GM13977 (cell line): ENCODE results near the gene ANKRD9.
"Not testable (repeated sequence)": the region's sequence is repeated elsewhere in the genome, so short reads cannot be mapped to it uniquely, and the experiment has no call there.

Experiments used
- DNase-seq: peaks from one replicate; pipeline ENCODE4 v3.0.0; 2012; ENCODE audit warnings: low spot score
- in situ Hi-C: fragments of 300-500 bp; cut with MboI; formaldehyde crosslinking; loops from one replicate; pipeline ENCODE4 v1.12.0; 2022; ENCODE audit warnings: low sequenced_read_pairs, low pct_unique_long_range_greater_than_20kb, mixed read lengths, inconsistent platforms; ENCODE audit not compliant: unreplicated experiment
- TF ChIP-seq, protein P1 (sequence below): IDR thresholded peaks from 2 replicates; pipeline ENCODE4 v1.5.1; 2012; ENCODE audit warnings: mild to moderate bottlenecking, control low read depth; ENCODE audit not compliant: insufficient read depth; ENCODE audit errors: extremely low read depth, missing control alignments

Gene ANKRD9

DNA sequence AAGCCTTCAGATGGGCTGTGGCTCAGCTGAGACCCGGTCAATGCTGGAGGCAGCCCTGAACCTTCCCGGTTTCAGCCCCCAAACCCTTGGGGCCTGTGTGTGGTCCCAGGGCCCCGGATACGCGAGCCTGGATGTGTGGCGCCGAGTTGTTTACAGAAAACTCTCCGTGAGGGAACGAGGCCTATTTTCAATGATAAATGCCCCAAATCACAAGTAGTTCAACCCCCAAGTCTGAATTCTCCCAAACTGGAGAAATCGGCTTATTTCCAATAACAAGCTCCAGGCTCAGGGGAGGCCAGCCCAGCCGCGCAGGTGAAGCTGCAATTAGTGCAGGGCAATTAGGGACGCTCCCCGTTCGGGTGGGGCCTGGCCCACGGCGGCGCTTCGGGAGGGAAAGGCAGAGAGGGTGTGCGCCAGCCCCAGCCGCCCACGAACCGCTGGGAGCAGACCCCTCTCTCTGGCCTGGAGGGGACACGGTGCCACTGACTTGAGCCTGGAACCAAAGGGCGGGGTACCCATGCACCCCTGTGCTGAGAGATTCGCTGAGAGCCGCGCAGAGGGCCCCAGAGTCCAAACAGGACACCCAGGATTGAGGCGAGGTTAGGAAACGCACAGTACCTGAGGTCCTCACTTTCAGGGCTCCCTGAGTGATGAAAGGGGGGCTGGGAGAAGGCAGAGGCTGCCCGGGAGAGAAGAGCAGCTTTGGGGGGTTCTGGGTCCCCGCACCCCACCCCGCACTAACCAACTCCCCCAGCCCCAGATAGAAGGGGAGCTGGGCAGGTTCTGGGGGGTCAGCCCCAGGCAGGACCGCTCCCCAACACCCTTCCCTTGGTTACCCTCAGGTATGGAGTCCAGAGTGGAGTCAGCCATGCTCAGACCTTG is 14.2 kb upstream of the ANKRD9 start:
- TF ChIP-seq, protein P1, sequence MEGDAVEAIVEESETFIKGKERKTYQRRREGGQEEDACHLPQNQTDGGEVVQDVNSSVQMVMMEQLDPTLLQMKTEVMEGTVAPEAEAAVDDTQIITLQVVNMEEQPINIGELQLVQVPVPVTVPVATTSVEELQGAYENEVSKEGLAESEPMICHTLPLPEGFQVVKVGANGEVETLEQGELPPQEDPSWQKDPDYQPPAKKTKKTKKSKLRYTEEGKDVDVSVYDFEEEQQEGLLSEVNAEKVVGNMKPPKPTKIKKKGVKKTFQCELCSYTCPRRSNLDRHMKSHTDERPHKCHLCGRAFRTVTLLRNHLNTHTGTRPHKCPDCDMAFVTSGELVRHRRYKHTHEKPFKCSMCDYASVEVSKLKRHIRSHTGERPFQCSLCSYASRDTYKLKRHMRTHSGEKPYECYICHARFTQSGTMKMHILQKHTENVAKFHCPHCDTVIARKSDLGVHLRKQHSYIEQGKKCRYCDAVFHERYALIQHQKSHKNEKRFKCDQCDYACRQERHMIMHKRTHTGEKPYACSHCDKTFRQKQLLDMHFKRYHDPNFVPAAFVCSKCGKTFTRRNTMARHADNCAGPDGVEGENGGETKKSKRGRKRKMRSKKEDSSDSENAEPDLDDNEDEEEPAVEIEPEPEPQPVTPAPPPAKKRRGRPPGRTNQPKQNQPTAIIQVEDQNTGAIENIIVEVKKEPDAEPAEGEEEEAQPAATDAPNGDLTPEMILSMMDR, result no peak
- in situ Hi-C loops, result no loop called here
- no peak for DNase-seq

DNA sequence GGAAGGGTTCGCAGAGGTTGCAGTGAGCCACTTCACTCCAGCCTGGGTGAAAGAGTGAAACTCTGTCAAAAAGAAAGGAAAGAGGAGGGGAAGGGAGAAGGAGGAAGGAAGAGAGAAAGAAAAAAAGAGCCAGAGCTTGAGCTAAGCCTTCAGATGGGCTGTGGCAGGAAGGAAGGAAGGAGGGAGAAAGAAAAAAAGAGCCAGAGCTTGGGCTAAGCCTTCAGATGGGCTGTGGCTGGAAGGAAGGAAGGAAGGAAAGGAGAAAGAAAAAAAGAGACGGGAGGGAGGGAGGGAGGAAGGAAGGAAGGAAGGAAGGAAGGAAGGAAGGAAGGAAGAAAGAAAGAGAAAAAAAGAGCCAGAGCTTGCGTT is 13.6 kb upstream of the ANKRD9 start:
- no peak for DNase-seq

GRCh38 chr14:102519709-102520108 is 10.1 kb upstream of the ANKRD9 start:
- in situ Hi-C loops, DNase-seq: not testable (repeated sequence)

More for the DNA sequence above, 13.6 kb upstream of the ANKRD9 start:
- in situ Hi-C loops, result no loop called here
- TF ChIP-seq, protein P1, result no peak

- TF ChIP-seq, protein P1, result no peak
- in situ Hi-C loops, result no loop called here
- DNase-seq, result no peak
Measured at GRCh38 chr14:102518063-102518648, 8.6 kb upstream of the ANKRD9 start.

GRCh38 chr14:102517392-102518062 is 8.0 kb upstream of the ANKRD9 start:
- in situ Hi-C loops, result no loop called here
- TF ChIP-seq, protein P1, result no peak
- no peak for DNase-seq

GRCh38 chr14:102516531-102517391 is 7.2 kb upstream of the ANKRD9 start:
- peak; percentile 90 for DNase-seq
- in situ Hi-C loops, result no loop called here
- TF ChIP-seq, protein P1, result peak; percentile 96
